WERI-Rb-1 (cell line): ENCODE data around the gene STXBP2.

ENCODE experiments used
- DNase-seq: peaks from one replicate; pipeline ENCODE4 v3.0.0-alpha.2; 2020
- H3K27ac ChIP-seq: fragments of 250-450 bp; sonication (Bioruptor Pico); 2 replicates; pipeline ENCODE4 v1.5.1; 2020; ENCODE audit warnings: mild to moderate bottlenecking, moderate library complexity
- H3K27me3 ChIP-seq: fragments of 250-450 bp; sonication (Bioruptor Pico); 2 replicates; pipeline ENCODE4 v1.5.1; 2021; ENCODE audit warnings: mild to moderate bottlenecking, low read depth, moderate library complexity; ENCODE audit not compliant: insufficient read depth, severe bottlenecking
- H3K36me3 ChIP-seq: fragments of 250-450 bp; sonication (Bioruptor Pico); 2 replicates; pipeline ENCODE4 v1.5.1; 2020; ENCODE audit warnings: mild to moderate bottlenecking, moderate library complexity
- H3K4me3 ChIP-seq: 2 replicates; pipeline ENCODE4 v1.5.1; 2011; ENCODE audit warnings: low read depth, mild to moderate bottlenecking, control low read depth, low read length
- H3K9me3 ChIP-seq: fragments of 250-450 bp; sonication (Bioruptor Pico); 2 replicates; pipeline ENCODE4 v1.5.1; 2021; ENCODE audit warnings: mild to moderate bottlenecking, moderate library complexity; ENCODE audit not compliant: severe bottlenecking
- TF ChIP-seq, protein P1 (sequence below): IDR thresholded peaks from 2 replicates; pipeline ENCODE4 v1.5.1; 2011; ENCODE audit warnings: low read depth, mild to moderate bottlenecking, control low read depth, inconsistent platforms, low read length

The STXBP2 gene

DNA sequence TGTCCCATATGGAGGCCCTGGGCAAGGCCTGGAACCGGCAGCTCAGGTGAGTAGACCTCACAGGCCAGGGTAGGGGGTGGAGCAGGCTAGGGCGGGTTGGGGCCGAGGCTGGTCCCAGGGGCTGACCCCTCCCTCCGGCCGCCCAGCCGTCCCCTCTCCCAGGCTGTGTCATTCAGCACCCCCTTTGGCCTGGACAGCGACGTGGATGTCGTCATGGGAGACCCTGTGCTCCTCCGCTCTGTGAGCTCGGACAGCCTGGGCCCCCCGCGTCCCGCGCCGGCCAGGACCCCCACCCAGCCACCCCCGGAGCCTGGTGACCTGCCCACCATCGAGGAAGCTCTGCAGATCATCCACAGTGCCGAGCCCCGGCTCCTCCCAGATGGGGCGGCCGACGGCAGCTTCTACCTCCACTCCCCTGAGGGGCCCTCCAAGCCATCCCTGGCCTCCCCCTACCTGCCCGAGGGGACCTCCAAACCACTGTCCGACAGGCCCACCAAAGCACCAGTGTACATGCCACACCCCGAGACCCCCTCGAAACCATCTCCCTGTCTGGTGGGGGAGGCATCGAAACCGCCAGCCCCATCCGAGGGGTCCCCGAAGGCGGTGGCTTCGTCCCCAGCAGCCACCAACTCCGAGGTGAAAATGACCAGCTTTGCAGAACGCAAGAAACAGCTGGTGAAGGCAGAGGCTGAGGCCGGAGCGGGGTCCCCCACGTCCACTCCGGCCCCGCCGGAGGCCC lies 25.2 kb upstream of the STXBP2 start:
- no peak for DNase-seq
- no peak overlapping the region for H3K27ac ChIP-seq
- TF ChIP-seq, protein P1, sequence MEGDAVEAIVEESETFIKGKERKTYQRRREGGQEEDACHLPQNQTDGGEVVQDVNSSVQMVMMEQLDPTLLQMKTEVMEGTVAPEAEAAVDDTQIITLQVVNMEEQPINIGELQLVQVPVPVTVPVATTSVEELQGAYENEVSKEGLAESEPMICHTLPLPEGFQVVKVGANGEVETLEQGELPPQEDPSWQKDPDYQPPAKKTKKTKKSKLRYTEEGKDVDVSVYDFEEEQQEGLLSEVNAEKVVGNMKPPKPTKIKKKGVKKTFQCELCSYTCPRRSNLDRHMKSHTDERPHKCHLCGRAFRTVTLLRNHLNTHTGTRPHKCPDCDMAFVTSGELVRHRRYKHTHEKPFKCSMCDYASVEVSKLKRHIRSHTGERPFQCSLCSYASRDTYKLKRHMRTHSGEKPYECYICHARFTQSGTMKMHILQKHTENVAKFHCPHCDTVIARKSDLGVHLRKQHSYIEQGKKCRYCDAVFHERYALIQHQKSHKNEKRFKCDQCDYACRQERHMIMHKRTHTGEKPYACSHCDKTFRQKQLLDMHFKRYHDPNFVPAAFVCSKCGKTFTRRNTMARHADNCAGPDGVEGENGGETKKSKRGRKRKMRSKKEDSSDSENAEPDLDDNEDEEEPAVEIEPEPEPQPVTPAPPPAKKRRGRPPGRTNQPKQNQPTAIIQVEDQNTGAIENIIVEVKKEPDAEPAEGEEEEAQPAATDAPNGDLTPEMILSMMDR, result no peak
- H3K9me3 ChIP-seq, result no peaks in the 10 kb centered on the region
- H3K4me3 ChIP-seq, result no peak overlapping the region
- no peaks in the 10 kb centered on the region for H3K27me3 ChIP-seq
- H3K36me3 ChIP-seq, result peaks cover 7% of the 10 kb centered on the region

GRCh38 chr19:7612282-7613274 lies 24.3 kb upstream of the STXBP2 start:
- TF ChIP-seq, protein P1, result no peak
- Histone ChIP-seq H3K27ac (no peak overlapping the region), H3K36me3 (peaks cover 14% of the 10 kb centered on the region), H3K9me3 (no peaks in the 10 kb centered on the region), H3K4me3 (no peak overlapping the region), H3K27me3 (no peaks in the 10 kb centered on the region)
- no peak for DNase-seq

- Histone ChIP-seq H3K4me3 (no peak overlapping the region), H3K27me3 (no peaks in the 10 kb centered on the region), H3K9me3 (no peaks in the 10 kb centered on the region), H3K27ac (no peak overlapping the region), H3K36me3 (peaks cover 30% of the 10 kb centered on the region)
- TF ChIP-seq, protein P1, result no peak
- no peak for DNase-seq
Observed at GRCh38 chr19:7614859-7615741, 21.8 kb upstream of the STXBP2 start.

DNA sequence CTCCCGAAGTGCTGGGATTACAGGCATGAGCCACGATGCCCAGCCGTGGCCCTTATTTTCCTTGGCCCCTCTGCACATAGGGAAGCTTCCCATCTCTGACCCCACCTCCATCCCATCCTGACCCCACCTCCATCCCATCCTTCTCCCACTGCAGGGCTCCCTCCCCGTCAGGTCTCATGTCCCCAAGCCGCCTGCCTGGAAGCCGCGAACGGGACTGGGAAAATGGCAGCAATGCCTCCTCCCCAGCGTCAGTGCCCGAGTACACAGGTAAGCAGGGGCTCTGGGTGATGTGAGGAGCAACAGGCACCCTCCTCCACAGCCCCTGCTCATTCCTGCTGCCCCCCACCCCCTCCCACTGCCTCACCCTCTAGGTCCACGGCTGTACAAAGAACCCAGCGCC lies 19.7 kb upstream of the STXBP2 start:
- TF ChIP-seq, protein P1, result no peak
- DNase-seq, result no peak
- Histone ChIP-seq H3K4me3 (no peak overlapping the region), H3K36me3 (peaks cover 48% of the 10 kb centered on the region), H3K27me3 (no peaks in the 10 kb centered on the region), H3K9me3 (no peaks in the 10 kb centered on the region), H3K27ac (no peak overlapping the region)

GRCh38 chr19:7617735-7618134 lies 19.2 kb upstream of the STXBP2 start:
- TF ChIP-seq, protein P1, result no peak
- no peaks in the 10 kb centered on the region for H3K27me3 ChIP-seq
- no peak for DNase-seq

More at GRCh38 chr19:7617735-7618134, 19.2 kb upstream of the STXBP2 start:
- Histone ChIP-seq H3K36me3 (peaks cover 54% of the 10 kb centered on the region), H3K4me3 (no peak overlapping the region), H3K9me3 (no peaks in the 10 kb centered on the region), H3K27ac (peak overlapping the region; percentile 78)
